Right forelimb (tissue), 1 donor: ENCODE measurements around the gene PSAT1.

Experiments used
- DNase-seq: peaks from one replicate; pipeline ENCODE4 v3.0.0-alpha.2; 2018

PSAT1 gene

DNA sequence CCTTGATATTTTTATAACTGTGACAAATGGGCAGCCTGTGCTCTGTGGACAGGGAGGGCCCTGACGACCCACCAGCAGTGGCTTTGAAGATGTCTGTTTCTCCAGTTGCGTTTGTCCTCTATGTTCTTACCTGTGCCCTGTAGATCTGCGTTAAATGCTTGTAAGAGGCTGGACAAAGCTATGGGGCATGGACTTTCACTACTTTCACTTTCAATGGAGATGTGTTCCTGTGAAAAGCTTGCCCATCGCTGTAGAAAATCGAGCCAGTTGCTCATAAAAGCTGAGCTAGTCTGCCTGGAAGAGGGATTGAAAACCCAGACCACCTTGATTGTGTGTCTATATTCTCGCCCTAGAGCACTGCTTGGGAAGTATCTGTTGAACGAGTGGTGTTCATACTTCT lies 74.1 kb downstream of the PSAT1 start:
- no peak for DNase-seq

DNA sequence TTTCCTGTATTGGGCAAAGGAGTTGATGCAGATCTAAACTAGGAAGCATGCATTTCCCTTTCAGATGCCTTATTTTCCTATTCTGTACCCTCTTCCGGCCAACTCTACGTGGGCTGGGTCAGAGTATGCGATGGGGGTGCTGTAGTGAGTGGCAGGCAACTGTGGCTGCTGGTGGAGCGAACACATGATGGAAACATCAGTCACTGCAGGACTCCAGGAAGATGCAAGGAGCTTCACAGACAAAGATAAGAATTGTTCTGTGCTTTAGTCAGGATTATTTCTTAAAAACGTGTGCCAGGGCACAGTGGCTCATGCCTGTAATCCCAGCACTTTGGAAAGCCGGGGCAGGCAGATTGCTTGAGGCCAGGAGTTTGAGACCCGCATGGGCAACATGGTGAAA lies 75.1 kb downstream of the PSAT1 start:
- no peak for DNase-seq
